ELR (cell line): ENCODE measurements around the gene ABHD12.
A peak's percentile ranks its signal among the peaks of the same experiment; 100 is the strongest.
"Not testable (repeated sequence)": the region's sequence is repeated elsewhere in the genome, so short reads cannot be mapped to it uniquely, and the experiment has no call there.

Experiments used
- DNase-seq: peaks from one replicate; pipeline ENCODE4 v3.0.0-alpha.2; 2015; ENCODE audit warnings: low read depth

ABHD12 gene

DNA sequence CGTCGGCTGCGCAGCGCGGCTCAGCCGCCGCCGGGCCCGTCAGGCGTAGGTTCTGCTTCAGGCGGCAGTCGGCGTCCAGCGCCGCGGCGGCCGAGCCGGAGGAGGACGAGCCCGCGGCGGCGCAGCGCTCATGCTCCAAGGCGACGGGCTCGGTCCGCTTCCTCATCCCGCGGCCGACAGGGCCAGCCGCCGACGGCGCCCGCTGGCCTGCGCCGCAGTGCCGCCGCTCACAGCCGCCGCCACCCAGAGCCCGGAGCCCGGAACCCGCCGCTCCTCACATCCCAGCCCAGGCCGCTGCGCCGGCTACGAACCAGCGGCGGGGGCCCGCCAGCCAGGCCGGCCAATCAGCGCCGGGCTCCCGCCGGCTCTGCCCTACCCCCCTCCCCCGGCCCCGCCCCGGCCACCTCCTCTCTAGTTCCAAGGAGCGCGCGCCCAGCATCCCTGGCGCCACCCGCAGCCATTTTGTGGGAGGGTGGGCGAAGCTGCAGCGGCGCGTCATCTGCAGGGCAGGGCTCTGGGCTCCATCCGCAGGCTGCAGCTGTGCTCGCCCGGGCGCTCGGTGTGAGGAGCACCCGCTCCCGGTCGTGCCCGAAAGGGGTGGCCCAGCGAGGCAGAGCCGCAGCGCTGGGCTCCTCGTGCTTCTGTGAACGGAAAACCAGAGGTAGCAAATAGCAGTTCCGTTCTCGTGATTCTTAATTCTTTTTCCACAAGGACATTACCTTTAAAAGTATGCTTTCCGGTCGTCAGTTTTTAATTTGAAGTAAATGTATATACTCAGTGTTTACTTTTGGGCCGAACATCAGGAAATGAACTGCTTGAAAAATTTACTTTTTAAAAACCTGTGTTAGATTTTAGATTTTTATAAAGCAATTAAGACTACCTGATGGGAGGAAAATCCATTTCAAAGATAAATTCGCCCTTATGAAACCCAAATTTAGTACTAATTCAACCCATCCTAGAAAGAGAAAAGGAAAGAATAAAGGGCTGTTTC lies at the start of gene ABHD12:
ABHD12 (minus strand) TSS at position 298 of the 991 bp plus-strand sequence; CDS start at position 166, 132 bp downstream.
- peak; percentile 96 for DNase-seq

DNA sequence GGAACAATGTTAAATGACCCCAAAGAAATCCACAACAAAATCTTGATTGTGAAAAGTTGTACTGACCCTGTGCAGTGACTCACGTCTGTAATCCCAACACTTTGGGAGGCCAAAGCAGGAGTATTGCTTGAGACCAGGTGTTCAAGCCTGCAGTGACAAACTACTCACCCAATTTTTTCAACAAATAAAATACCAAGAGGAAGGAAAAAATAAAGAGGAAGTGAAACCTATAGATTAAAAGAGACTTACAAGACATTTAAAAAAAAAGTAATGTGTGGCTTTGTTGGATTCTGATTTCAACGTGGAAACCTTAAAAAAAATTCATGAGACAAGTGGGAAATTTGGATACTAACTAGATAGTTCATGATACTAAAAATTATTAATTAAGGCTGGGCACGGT lies 48.7 kb upstream of the ABHD12 start:
- DNase-seq, result no peak

DNA sequence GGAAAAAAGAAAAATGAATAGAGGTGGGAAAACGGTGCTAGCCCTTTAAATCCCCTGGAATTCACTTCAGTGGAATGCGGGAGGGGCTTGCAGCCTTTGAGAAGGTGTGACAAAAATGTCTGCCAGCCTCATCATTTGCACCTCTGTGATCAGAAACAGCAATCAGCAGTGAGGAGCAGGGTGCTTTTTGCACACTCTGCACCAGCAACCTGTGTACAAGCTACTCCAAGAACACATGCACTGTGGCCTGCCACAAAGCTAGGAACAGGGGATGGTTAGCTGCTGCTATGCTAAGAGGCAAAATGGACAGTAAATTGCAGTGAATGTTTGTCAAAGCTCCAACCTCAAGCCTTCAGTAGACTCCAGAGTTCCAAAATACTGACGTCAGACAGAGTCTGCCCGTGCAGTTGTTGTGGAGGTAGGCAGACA lies 46.5 kb upstream of the ABHD12 start:
- DNase-seq, result no peak

GRCh38 chr20:25424536-25424935 lies 33.9 kb upstream of the ABHD12 start:
- no peak for DNase-seq

GRCh38 chr20:25422032-25422431 lies 31.4 kb upstream of the ABHD12 start:
- no peak for DNase-seq

- no peak for DNase-seq
These were observed 30.5 kb upstream of the ABHD12 start for GRCh38 chr20:25421102-25421501.

- DNase-seq, result peak; percentile 54
These were observed 28.1 kb upstream of the ABHD12 start for GRCh38 chr20:25418776-25419175.

- peak; percentile 46 for DNase-seq
These were observed 18.3 kb upstream of the ABHD12 start for GRCh38 chr20:25408890-25409289.

GRCh38 chr20:25408170-25408547 lies 17.5 kb upstream of the ABHD12 start:
- peak; percentile 23 for DNase-seq

DNA sequence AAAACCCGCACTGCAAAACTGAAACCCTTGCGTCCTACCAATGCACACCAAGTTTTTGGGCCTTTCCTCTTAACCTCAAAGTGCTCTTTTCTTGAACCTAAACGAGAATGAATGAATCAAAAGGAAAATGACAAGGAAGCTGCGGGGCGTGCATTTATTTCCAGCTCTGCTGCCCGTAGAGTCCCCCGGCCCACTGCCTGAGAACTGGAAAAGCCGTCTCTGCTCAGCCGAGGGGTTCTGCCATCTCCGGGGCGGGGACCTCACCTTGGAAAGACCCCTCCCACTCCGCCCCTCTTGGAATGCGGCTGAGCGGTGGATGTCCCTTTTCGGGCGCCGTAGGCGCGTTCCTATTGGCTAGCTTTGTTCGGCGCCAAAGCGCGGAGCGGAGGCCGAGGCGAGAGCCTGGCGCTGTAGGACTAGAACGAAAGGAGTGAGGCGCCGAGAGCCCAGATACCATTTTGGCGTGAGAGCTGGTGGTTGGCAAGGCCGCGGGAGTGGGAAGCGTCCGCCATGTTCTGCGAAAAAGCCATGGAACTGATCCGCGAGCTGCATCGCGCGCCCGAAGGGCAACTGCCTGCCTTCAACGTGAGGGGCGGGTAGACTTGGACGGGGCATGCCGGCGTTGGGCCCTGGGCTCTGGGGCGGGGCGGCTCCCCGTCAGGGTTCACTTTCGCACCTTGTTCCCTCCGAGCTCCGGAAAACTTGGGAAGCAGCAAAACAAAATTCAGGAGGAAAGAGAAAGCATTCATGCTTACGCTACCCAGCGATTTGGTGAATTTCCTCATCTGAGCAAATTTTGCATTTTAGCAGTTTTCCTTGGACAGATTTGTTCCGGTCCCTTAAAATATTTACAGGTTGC lies 16.9 kb upstream of the ABHD12 start, which contains the start of gene GINS1:
GINS1 (plus strand) TSS at position 363 of the 859 bp plus-strand sequence; CDS start at position 511, 148 bp downstream.
- DNase-seq, result peak; percentile 92

- no peak for DNase-seq
These were observed 11.9 kb upstream of the ABHD12 start for GRCh38 chr20:25402583-25402982.

GRCh38 chr20:25400291-25400732 lies 9.7 kb upstream of the ABHD12 start:
- not testable (repeated sequence) for DNase-seq

DNA sequence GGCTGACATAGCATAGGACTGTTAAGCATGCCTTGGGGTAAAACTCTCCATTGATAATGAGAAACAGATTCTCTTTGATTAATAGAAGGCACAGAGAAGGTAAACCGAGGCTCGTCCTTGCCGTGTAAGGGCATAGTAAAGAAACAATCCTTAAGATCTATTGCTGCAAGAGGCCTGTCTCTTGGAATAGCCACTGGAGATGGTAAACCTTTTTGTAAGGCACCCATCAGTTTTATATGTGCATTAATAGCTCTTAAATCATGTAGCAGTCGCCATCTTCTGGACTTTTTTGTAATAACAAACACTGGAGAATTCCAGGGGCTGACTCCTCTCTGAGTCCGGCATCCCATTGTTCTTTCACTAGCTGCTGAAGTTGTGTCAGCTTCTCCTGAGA lies 8.4 kb upstream of the ABHD12 start:
- DNase-seq, result peak; percentile 82

DNA sequence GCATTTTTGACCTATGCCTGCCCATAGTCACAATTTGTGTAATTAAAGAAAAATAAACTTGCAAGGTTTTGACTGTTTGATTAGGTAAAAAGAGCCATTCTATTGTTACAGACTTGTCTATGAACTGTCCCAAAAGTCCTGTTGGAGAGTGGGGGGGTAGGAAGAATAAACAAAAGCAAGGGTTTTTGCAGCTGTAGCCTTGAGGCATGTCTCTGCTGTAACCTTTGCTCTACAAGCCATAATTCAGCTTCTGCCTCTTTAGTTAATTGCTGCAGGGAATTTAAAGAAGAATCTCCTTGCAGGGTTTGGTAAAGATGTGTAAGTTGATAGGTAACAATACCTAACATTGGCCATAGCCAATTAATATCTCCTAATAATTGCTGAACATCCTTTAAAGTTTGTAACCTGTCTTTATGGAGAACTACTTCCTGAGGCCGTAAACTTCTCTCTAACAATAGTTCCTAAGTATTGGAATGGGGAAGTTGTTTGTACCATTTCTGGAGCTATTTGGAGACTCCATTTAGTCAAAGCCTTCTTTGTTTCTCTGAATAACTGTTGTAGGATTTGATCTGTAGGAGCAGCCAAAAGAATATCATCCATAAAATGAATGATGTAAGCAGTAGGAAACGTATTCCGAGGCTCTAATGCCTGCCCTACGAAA lies 7.9 kb upstream of the ABHD12 start:
- DNase-seq, result no peak

GRCh38 chr20:25397821-25398220 lies 7.2 kb upstream of the ABHD12 start:
- no peak for DNase-seq

DNA sequence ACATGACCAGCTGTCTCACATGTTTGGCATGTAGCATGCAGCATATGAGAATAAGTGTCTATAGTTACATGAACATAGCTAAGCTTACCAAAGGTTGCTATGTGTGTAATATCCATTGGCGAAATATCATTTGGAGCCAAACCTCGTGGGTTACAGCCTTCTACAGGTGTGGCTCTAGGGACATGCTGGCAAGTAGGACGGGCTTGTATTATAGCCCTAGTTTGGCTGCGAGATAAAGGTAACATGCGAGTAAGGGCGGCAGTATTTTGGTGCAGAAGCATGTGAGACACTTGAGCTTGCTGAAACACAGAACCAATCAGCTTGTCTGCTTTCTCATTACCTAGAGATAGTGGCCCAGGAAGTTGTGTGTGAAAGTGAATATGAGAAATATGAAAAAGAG lies 6.5 kb upstream of the ABHD12 start:
- DNase-seq, result no peak

DNA sequence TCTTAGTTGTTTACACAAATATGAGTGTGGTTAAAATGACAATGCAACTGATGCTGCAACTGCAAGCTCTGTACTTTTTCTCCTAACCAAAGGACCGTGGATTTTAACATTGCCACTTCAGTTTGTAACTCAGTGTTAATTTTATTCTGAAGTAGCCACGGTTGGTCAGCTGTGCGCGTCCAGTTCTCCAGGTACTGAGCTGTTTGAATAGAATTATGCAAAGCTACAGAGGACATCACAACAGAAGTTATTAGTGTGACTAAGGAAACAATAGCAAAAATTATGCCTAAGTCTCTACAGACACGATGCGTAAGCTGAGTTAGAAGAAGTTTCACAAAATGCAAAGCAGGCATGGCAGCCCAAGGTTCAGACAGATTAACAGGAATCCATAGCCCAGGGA lies 4.4 kb upstream of the ABHD12 start:
- no peak for DNase-seq

DNA sequence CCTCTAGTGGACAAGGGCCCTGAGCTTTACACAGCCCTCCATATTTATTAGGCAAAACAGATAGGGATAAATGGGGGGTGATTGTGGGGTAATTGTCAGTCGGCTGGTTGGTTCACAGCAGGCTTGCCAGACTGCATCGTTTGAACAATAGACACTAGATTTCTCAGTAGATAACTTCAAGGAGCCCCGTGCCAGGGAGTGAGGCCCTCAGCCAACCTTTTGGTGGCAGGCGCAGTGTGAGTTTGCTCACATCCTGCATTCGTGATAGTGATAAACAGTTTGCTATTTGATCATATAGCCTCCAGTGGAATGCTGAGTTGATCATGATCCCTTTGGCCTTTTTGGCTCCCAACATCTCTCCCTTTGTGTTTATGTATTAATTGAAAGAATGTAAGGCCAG lies 3.6 kb upstream of the ABHD12 start:
- DNase-seq, result no peak

GRCh38 chr20:25389858-25390537 lies 637 bp downstream of the ABHD12 start:
- peak; percentile 39 for DNase-seq

DNA sequence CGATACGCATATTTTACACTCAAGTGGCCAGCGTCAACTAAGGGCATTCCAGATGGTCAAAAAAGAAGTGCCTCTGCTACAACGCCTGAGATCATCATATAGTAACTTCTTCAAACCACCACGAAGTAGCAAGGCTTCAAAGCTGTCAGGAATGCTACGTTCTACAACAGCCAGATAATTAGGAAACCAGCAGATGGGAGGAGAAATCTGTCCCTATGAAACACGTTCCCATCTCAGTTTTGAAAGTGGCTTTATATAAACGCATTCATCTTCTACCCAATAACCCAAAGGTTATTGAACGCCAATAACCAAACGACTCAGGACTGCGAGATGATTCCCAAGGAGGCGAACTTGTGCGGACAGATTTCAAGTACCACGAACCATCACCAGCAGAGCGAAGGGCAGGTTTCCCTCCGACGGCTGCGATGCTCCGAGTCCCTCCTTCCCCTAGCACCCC lies 1.2 kb downstream of the ABHD12 start:
- peak; percentile 49 for DNase-seq

GRCh38 chr20:25382704-25383370 lies 7.8 kb downstream of the ABHD12 start:
- DNase-seq, result no peak
